Activated CD8-positive, alpha-beta memory T cell treated with anti-CD3 and anti-CD28 coated beads, Interleukin-2, amount 50 U/mL, for 24 hours (primary cell): ENCODE data around the gene TEX54.
A peak's percentile ranks its signal among the peaks of the same experiment; 100 is the strongest.
"Not testable (repeated sequence)": the region's sequence is repeated elsewhere in the genome, so short reads cannot be mapped to it uniquely, and the experiment has no call there.

Source experiments
- DNase-seq: peaks from one replicate; pipeline ENCODE4 v3.0.0-alpha.2; 2020; ENCODE audit errors: extremely low read depth

TEX54 gene

GRCh38 chr11:62832336-62833234 is at the start of gene TEX54:
Gene TEX54 (minus strand): TSS chr11:62832841.
- DNase-seq, result no peak

GRCh38 chr11:62882431-62882749 is 49.7 kb upstream of the TEX54 start:
- no peak for DNase-seq

- DNase-seq, result peak; percentile 90
Observed at GRCh38 chr11:62881579-62882430, 49.2 kb upstream of the TEX54 start.

DNA sequence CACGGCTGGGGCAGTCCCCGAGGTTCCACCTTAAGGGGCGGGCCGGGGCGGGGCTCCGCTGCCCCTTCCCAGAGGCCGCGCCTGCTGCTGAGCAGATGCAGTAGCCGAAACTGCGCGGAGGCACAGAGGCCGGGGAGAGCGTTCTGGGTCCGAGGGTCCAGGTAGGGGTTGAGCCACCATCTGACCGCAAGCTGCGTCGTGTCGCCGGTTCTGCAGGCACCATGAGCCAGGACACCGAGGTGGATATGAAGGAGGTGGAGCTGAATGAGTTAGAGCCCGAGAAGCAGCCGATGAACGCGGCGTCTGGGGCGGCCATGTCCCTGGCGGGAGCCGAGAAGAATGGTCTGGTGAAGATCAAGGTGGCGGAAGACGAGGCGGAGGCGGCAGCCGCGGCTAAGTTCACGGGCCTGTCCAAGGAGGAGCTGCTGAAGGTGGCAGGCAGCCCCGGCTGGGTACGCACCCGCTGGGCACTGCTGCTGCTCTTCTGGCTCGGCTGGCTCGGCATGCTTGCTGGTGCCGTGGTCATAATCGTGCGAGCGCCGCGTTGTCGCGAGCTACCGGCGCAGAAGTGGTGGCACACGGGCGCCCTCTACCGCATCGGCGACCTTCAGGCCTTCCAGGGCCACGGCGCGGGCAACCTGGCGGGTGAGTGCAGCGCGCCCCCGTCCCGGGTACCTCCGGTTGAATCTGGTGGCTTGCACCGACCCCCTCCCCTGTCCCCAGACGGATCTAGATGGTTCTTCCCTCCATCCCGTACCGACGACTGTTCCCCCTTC is 48.4 kb upstream of the TEX54 start, which contains the start of gene SLC3A2:
SLC3A2 (plus strand) TSS at position 94 of the 776 bp plus-strand sequence; CDS start at position 222, 128 bp downstream.
- DNase-seq, result peak; percentile 64

GRCh38 chr11:62880231-62880802 is 47.7 kb upstream of the TEX54 start:
- DNase-seq, result peak; percentile 24

- no peak for DNase-seq
Observed at GRCh38 chr11:62879235-62879978, 46.8 kb upstream of the TEX54 start.

GRCh38 chr11:62876712-62877111 is 44.1 kb upstream of the TEX54 start:
- no peak for DNase-seq

DNA sequence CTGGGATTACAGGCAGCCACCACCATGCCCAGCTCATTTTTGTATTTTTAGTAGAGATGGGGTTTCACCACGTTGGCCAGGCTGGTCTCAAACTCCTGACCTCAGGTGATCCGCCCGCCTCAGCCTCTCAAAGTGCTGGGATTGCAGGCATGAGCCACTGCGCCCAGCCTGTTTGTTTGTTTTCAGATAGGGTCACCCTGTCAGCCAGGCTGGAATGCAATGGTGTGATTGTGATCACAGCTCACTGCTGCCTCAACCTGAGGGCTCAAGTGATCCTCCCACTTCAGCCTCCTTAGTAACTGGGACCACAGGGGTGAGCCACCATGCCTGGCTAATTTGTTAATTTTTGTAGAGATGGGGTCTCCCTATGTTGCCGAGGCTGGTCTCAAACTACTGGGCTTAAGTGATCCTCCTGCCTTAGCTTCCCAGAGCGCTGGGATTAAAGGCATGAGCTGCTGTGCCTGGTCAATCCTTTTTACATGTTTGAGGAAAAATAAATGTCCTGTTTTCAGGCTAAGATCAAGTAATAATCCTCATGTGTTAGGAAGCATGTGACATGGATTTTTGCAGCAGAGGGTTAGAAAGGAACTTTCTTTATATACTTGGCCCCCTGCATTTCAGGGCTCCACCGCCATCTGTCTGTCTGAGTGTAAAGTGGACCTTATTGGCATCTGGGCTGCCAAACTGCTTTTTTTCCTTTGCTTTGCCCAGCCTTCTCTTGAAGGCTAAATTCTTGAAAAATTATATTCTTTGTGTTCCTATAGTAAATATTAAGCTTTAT is 43.2 kb upstream of the TEX54 start:
- DNase-seq, result no peak

- no peak for DNase-seq
Observed at GRCh38 chr11:62874851-62875250, 42.2 kb upstream of the TEX54 start.

DNA sequence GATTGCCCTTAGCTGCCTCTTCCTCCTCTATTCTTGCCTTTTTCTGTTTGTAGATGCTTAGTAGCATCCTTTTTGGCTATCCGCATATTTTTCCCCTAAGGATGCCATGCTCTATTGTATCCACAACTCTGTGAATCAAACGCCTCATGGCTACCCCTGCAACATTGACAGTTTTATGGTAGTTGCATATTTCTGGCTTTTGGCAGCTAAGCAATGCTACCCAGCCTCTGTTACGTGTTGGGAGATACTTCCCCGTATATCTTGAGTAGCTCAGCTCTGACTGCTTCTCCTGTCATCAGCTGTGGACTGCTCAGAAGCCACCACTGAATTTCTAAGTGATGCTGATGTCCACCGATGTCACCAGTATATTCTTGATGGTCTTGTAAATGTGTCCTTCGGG is 33.0 kb upstream of the TEX54 start:
- DNase-seq, result no peak

DNA sequence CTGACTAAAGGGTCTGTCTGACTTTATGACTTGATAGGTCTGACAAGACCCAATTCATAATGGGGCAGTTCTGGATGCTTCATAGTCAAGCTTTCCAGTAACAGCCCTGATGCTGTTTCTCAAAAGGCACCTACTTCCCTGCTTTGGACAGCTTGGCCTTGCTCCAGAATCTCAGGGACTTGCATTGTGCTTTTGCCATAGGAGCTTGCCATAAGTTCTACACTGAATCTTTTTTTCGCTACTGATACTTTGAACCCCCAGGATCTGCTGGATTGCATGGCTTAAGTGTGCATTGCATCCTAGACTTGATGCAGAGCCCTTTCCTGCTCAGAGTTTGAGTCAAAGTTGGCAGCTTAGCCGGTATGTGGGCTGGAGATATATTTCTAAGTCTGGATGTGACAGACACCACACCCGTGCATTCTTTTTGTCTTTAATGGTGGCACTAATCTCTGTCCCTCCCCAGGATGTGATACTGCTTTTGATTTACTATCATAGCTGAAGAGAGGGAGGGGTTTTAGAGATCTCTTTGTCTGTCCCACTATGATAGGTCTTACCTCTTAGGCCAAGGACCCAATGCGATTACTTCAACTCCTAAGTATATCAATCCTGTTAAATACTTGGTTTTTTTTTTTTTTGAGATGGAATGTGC is 31.2 kb upstream of the TEX54 start:
- no peak for DNase-seq

- not testable (repeated sequence) for DNase-seq
Observed at GRCh38 chr11:62861564-62862192, 29.0 kb upstream of the TEX54 start.

GRCh38 chr11:62860835-62861563 is 28.4 kb upstream of the TEX54 start:
- DNase-seq, result no peak

DNA sequence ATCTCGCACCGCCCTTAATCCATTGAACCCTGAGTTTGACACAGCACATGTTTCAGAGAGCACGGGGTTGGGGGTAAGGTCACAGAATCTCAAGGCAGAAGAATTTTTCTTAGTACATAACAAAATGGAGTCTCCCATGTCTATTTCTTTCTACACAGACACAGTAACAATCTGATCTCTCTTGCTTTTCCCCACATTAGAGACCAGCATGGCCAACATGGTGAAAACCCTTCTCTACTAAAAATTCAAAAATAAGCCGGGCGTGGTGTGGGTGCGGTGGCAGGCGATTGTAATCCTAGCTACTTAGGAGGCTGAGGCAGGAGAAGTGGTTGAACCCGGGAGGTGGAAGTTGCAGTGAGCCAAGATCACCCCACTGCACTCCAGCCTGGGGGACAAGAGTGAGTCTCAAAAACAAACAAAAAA is 26.7 kb upstream of the TEX54 start:
- not testable (repeated sequence) for DNase-seq

- DNase-seq, result no peak
Observed at GRCh38 chr11:62858201-62858600, 25.6 kb upstream of the TEX54 start.

DNA sequence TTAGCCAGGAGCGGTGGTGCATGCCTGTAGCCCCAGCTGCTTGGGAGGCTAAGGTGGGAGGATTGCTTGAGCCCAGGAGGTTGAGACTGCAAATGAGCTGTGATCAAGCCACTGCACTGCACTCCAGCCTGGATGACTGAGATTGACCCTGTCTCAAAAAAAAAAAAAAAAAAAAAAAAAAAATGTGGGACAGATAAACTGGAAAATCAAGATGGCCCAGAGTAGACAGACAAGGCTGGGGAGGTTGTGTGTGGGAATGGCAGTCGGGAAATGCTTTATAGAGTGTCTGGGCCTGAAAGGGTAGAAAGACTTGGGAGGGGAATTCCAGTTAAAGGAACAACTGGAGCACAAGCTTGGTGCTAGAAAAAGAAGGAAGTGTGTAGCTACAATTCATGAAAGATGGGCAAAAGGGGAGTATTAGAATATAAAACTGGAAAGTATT is 24.9 kb upstream of the TEX54 start:
- no peak for DNase-seq

DNA sequence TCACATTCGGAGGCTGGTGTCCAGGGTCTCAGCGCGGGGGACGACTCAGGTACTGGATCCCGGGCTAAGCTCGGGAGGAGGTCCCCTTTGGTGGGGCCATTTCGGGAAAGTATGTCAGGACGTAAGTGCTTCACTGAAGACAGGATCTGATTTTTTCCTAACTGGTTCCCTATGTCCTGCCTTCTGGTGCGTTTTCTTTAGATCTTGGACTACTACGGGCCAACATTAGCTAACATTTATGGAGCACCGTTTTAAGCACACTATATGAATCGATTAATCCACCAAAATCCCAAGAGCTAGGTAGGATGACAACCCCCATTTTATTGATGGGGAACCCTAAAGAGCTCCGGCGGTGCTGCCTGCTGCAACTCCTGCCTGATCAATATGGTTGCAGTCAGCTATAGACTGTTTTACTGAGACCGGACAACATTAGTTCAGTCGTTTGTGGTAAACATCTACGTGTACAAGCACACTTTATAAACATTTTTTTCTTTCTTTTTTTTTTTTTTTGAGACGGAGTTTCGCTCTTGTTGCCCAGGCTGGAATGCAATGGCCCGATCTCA is 23.8 kb upstream of the TEX54 start:
- no peak for DNase-seq
